Activated CD8-positive, alpha-beta memory T cell treated with anti-CD3 and anti-CD28 coated beads, Interleukin-2, amount 50 U/mL, for 1 hour (primary cell): Measurements from ENCODE around the gene ABL1.

Experiments
- DNase-seq: peaks from one replicate; pipeline ENCODE4 v3.0.0-alpha.2; 2020; ENCODE audit errors: extremely low read depth

ABL1 gene

GRCh38 chr9:130872093-130872492 lies 37.0 kb downstream of the ABL1 start:
- no peak for DNase-seq

- DNase-seq = no peak
Measured at GRCh38 chr9:130872508-130872907, 37.5 kb downstream of the ABL1 start.

- no peak for DNase-seq
Measured at GRCh38 chr9:130872912-130873503, 38.0 kb downstream of the ABL1 start.

GRCh38 chr9:130873966-130874365 lies 38.9 kb downstream of the ABL1 start:
- DNase-seq = no peak

DNA sequence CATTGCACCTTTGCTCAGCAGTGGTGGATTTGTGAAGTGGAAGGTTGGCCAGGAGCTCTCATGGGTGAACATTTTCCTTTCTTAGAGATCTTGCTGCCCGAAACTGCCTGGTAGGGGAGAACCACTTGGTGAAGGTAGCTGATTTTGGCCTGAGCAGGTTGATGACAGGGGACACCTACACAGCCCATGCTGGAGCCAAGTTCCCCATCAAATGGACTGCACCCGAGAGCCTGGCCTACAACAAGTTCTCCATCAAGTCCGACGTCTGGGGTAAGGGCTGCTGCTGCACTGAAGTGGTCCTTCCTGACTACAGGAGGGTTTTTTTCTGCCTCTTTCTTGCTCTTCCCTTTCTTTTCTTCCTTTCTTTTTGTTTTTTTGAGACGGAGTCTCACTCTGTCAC lies 39.7 kb downstream of the ABL1 start:
- no peak for DNase-seq

DNA sequence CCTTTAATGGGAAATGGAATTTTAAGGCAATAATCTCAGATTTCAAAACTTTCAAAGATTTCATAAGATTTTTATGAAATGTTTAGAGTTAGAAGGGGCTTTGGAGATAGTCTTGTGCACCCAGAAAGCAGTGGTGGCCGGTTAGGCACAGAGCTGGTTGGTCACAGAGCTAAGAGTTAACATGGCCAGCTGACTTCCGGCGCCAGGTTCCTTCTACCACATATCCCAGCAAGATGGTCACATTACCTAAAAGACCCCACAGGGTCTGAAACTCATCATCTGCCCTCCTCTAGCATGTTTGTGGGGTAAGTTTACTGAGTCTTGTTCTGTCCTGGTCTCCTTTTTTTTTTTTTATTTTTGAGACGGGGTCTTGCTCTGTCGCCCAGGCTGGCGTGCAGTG lies 42.2 kb downstream of the ABL1 start:
- no peak for DNase-seq

- DNase-seq = no peak
Measured at GRCh38 chr9:130878295-130878694, 43.2 kb downstream of the ABL1 start.

GRCh38 chr9:130879863-130880411 lies 44.9 kb downstream of the ABL1 start:
- no peak for DNase-seq

GRCh38 chr9:130880599-130881220 lies 45.7 kb downstream of the ABL1 start:
- DNase-seq = no peak

DNA sequence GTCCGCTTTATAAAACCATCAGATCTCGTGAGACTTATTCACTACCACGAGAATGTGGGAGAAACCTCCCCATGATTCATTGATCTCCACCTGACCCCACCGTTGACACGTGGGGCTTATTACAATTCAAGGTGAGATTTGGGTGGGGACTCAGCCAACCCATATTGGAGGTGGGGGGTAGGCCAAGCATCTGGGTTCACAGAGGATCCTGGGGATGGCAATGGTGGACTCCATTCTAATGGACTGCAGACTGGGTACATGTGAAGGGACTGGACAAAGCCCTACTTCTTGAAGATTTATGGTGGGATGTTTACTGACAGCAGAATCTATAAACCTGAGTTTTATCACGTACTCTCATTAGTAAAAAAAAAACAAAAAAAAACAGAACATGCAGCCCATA lies 46.5 kb downstream of the ABL1 start:
- no peak for DNase-seq

GRCh38 chr9:130882696-130883225 lies 47.7 kb downstream of the ABL1 start:
- no peak for DNase-seq

GRCh38 chr9:130883479-130883878 lies 48.4 kb downstream of the ABL1 start:
- DNase-seq = no peak

DNA sequence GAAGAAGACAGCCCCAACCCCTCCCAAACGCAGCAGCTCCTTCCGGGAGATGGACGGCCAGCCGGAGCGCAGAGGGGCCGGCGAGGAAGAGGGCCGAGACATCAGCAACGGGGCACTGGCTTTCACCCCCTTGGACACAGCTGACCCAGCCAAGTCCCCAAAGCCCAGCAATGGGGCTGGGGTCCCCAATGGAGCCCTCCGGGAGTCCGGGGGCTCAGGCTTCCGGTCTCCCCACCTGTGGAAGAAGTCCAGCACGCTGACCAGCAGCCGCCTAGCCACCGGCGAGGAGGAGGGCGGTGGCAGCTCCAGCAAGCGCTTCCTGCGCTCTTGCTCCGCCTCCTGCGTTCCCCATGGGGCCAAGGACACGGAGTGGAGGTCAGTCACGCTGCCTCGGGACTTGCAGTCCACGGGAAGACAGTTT lies 49.1 kb downstream of the ABL1 start:
- DNase-seq = no peak

GRCh38 chr9:130884542-130885483 lies 49.8 kb downstream of the ABL1 start:
- no peak for DNase-seq

- DNase-seq = no peak
Measured at GRCh38 chr9:130885484-130886375, 50.7 kb downstream of the ABL1 start.

DNA sequence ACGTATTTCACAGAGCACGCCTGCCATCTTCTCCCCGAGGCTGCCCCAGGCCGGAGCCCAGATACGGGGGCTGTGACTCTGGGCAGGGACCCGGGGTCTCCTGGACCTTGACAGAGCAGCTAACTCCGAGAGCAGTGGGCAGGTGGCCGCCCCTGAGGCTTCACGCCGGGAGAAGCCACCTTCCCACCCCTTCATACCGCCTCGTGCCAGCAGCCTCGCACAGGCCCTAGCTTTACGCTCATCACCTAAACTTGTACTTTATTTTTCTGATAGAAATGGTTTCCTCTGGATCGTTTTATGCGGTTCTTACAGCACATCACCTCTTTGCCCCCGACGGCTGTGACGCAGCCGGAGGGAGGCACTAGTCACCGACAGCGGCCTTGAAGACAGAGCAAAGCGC lies 51.9 kb downstream of the ABL1 start:
- DNase-seq = no peak

GRCh38 chr9:130887494-130888144 lies 52.6 kb downstream of the ABL1 start:
- no peak for DNase-seq

DNA sequence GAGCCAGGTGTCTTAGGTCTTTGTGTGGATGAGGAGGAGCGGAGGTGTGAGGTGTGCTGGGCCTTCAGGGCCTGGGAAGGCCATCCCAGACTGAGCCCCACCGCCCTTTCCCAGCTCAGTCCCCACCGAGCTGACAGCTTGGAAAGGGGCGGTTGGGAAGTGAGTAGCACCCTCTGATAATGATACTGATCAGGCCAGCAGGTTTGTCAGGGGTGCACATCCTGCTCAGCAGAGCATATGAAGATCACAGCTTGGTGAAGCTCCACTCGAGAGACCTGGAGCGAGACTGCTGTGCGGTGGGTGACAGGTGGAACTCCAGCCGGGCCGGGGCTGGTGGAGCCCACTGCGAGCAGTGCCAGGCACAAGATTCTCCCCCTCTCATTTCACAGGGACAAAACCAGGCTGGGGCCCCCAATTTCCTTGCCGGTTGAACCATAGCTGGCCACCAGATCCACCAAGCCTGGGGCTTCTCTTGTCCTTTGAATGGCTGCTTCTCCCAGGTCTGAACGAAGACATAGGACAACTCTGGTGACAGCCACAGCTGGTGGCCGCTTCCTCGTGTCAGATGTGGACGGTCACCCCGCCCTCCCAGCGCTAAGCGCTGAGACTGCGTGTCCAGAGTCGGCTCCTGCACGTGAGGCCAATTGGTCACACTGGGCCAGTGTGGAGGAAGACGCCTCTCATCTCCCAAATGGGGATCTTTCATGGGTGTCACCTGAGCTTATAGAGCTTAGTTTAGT lies 53.3 kb downstream of the ABL1 start:
- DNase-seq = no peak

DNA sequence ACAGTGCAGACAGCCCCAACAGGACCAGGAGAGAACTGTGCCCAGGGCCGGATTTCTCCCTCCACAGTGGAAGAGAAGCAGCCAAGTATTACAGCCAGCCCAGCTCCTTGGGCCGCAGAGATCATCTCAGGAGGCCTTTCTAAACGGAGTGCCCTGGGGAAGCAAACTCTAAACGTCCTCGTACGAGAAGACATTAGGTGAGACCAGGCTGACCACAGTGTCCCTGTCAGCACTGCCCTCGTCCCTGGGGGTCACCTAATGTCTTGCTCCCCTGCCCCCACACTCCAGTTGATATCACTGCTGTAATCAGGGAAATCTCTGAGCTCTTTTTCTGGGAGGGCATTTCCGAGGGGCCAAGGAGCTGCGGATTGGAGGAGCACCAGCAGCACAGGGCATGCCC lies 55.1 kb downstream of the ABL1 start:
- DNase-seq = no peak
